GM12878 (cell line): ENCODE results near the gene INTS7. TPM values are rescaled to one million over a fixed set of nuclear protein-coding genes. Genes with fewer than 3 reads are reported as not detected.

Experiments used
- ATAC-seq: fragments of 200-7000 bp; cut with Tn5 transposase; 3 replicates; pipeline ENCODE4 v1.9.1; 2020; ENCODE audit warnings: mild to moderate bottlenecking, moderate library complexity
- BruUV-seq: library from RNA; stranded (reverse); fragments of 400-500 nt; replicated peaks from 2 replicates; lab custom pipeline; 2021; lab: Mats Ljungman, UMichigan
- CTCF ChIA-PET: fragments of 300-600 bp; sonication (Branson Sonifier 250); formaldehyde crosslinking; extraction: SDS; loops from one replicate; lab custom pipeline; 2021; ENCODE audit warnings: inconsistent platforms; lab: Yijun Ruan, JAX
- POLR2A ChIA-PET: fragments of 350-600 bp; formaldehyde crosslinking; extraction: SDS; loops from one replicate; lab custom pipeline; 2021; ENCODE audit warnings: inconsistent platforms; lab: Charles Lee
- RAD21 ChIA-PET: fragments of 300-600 bp; sonication (Branson Sonifier 250); formaldehyde crosslinking; loops from one replicate; lab custom pipeline; 2023; ENCODE audit warnings: antibody characterized with exemption; ENCODE audit not compliant: unreplicated experiment; lab: Charles Lee
- SMC1A ChIA-PET: fragments of 300-600 bp; sonication (Branson Sonifier 250); formaldehyde crosslinking; loops from one replicate; lab custom pipeline; 2023; ENCODE audit not compliant: unreplicated experiment, uncharacterized antibody; lab: Charles Lee
- DNase-seq: peaks from one replicate; pipeline ENCODE4 v3.0.0-alpha.2; 2011; ENCODE audit warnings: low read depth, low spot score
- FAIRE-seq: peaks from 3 replicates; lab custom pipeline; 2011; peaks lifted over from hg19 to GRCh38; lab: Jason Lieb, UNC
- H2AFZ ChIP-seq: 2 replicates; pipeline ENCODE4 v1.6.0; 2011; ENCODE audit warnings: low read depth, low read length, control low read depth; ENCODE audit not compliant: control insufficient read depth
- H3K27ac ChIP-seq: 2 replicates; pipeline ENCODE4 v1.5.1; 2011; ENCODE audit warnings: control low read depth; ENCODE audit not compliant: control insufficient read depth, insufficient read depth
- H3K27me3 ChIP-seq, 2 experiments: replicated peaks in 1 of 2; 2 replicates each; pipeline versions ENCODE4 v1.6.0 to v1.6.1; 2011; ENCODE audit warnings: low read length in 1 of 2; ENCODE audit not compliant: control insufficient read depth in 2 of 2, insufficient read depth in 2 of 2
- H3K36me3 ChIP-seq, 2 experiments: 2 replicates each; pipeline ENCODE4 v1.5.1; 2011; ENCODE audit warnings: low read length in 1 of 2; ENCODE audit not compliant: control insufficient read depth in 2 of 2, insufficient read depth in 2 of 2
- H3K4me1 ChIP-seq: 2 replicates; pipeline ENCODE4 v1.6.1; 2011; ENCODE audit warnings: mild to moderate bottlenecking, low read length, moderate library complexity, mixed read lengths; ENCODE audit not compliant: control insufficient read depth, insufficient read depth
- H3K4me2 ChIP-seq: 2 replicates; pipeline ENCODE4 v1.6.0; 2011; ENCODE audit warnings: control low read depth; ENCODE audit not compliant: control insufficient read depth, insufficient read depth
- H3K4me3 ChIP-seq: fragments of 200-600 bp; sonication (generic); 2 replicates; pipeline ENCODE4 v1.5.1; 2016
- H3K79me2 ChIP-seq: 2 replicates; pipeline ENCODE4 v1.6.0; 2011; ENCODE audit warnings: low read length; ENCODE audit not compliant: control insufficient read depth, insufficient read depth
- H3K9ac ChIP-seq: 2 replicates; pipeline ENCODE4 v1.8.0; 2011; ENCODE audit warnings: low read length, control low read depth, mixed read lengths; ENCODE audit not compliant: control insufficient read depth, insufficient read depth
- H3K9me3 ChIP-seq: replicated peaks from 3 replicates; pipeline ENCODE4 v1.5.1; 2011; ENCODE audit warnings: mild to moderate bottlenecking, low read length; ENCODE audit not compliant: control insufficient read depth, insufficient read depth
- H4K20me1 ChIP-seq: 2 replicates; pipeline ENCODE4 v1.6.0; 2011; ENCODE audit not compliant: control insufficient read depth, insufficient read depth
- ASH2L ChIP-seq: fragments of 300-600, 200-600 bp; sonication (generic); IDR thresholded peaks from 2 replicates; pipeline ENCODE4 v1.6.1; 2017; ENCODE audit warnings: low read depth, mild to moderate bottlenecking, borderline replicate concordance
- CBX3 ChIP-seq: fragments of 200-600 bp; sonication (generic); IDR thresholded peaks from 2 replicates; pipeline ENCODE4 v1.6.1; 2016; ENCODE audit warnings: low read depth, borderline replicate concordance
- DPF2 ChIP-seq: fragments of 450-650 bp; IDR thresholded peaks from 2 replicates; pipeline ENCODE4 v1.6.1; 2017; ENCODE audit warnings: mild to moderate bottlenecking
- JUNB ChIP-seq: IDR thresholded peaks from 2 replicates; pipeline ENCODE4 v1.6.1; 2016; ENCODE audit warnings: antibody characterized with exemption, mild to moderate bottlenecking
- MYB ChIP-seq: fragments of 150-350 bp; IDR thresholded peaks from 2 replicates; pipeline ENCODE4 v1.6.1; 2014; ENCODE audit warnings: mild to moderate bottlenecking, low read depth, low read length, borderline replicate concordance
- POLR2A ChIP-seq: IDR thresholded peaks from 2 replicates; pipeline ENCODE4 v1.6.1; 2011; ENCODE audit warnings: low read depth, mild to moderate bottlenecking, low read length
- SIN3A ChIP-seq: IDR thresholded peaks from 2 replicates; pipeline ENCODE4 v1.6.1; 2012; ENCODE audit warnings: low read depth, low read length, improper control_type of control experiment
- SREBF1 ChIP-seq: IDR thresholded peaks from 2 replicates; pipeline ENCODE4 v1.6.1; 2012; ENCODE audit warnings: mild to moderate bottlenecking, low read length
- STAT3 ChIP-seq: IDR thresholded peaks from 2 replicates; pipeline ENCODE4 v1.6.1; 2011; ENCODE audit warnings: low read depth, low read length, improper control_type of control experiment
- SUZ12 ChIP-seq: fragments of 200-600 bp; sonication (generic); IDR thresholded peaks from one replicate; pipeline ENCODE4 v1.6.1; 2018; ENCODE audit warnings: antibody characterized with exemption, mild to moderate bottlenecking; ENCODE audit not compliant: unreplicated experiment
- TARDBP ChIP-seq: IDR thresholded peaks from 2 replicates; pipeline ENCODE4 v1.6.1; 2016; ENCODE audit warnings: borderline replicate concordance
- ZZZ3 ChIP-seq: IDR thresholded peaks from 2 replicates; pipeline ENCODE4 v1.6.1; 2011; ENCODE audit warnings: low read depth; ENCODE audit not compliant: control insufficient read depth, insufficient read length
- WGBS: methylation state at CpG from one replicate; pipeline ENCODE4 v1.1.6; 2016; ENCODE audit warnings: low lambda C conversion rate; ENCODE audit not compliant: insufficient replicate concordance, insufficient coverage; ENCODE audit errors: missing lambda C conversion rate; 5-methylcytosine and 5-hydroxymethylcytosine counted together
- in situ Hi-C: fragments of 300-500 bp; cut with MboI; formaldehyde crosslinking; loops from 9 replicates; pipeline ENCODE4 v1.14.3; 2018; ENCODE audit warnings: mixed read lengths
- intact Hi-C: fragments of 100-400 bp; cut with micrococcal nuclease; formaldehyde crosslinking; loops from one replicate; pipeline ENCODE4 v1.14.2; 2022; ENCODE audit not compliant: unreplicated experiment
- polyA plus RNA-seq, 11 experiments: library from polyadenylated mRNA; depleted of rRNA in 4 of 11; unstranded in 6 of 11; stranded (reverse) in 5 of 11; fragments of >200 nt; fragmentation: Nextera tagmentation in 4 of 11; fragmentation: Illumina TruSeq in 1 of 11; extraction: Ambion mirVana in 4 of 11; extraction: Trizol in 1 of 11; gene quantifications; 1 replicate in 1 of 11; 2 replicates in 10 of 11; pipeline versions ENCODE4 v1.2.1 to v1.2.3, GENCODE V29; 2011 to 2016; ENCODE audit warnings: inconsistent platforms in 2 of 11, missing spikeins in 2 of 11, low read depth in 1 of 11
- total RNA-seq, 4 experiments: library from RNA; depleted of rRNA in 3 of 4; stranded (reverse); fragments of >200 nt in 3 of 4; fragmentation: Illumina TruSeq in 1 of 4; extraction: Trizol in 1 of 4; gene quantifications; 2 replicates each; pipeline versions ENCODE4 v1.2.1 to v1.2.3, GENCODE V29; 2013 to 2021
- TF ChIP-seq, protein P1 (sequence below): fragments of 450-650 bp; IDR thresholded peaks from 2 replicates; pipeline ENCODE4 v1.6.1; 2017; ENCODE audit warnings: mild to moderate bottlenecking
- TF ChIP-seq, protein P2 (sequence below): fragments of 450-650 bp; IDR thresholded peaks from 2 replicates; pipeline ENCODE4 v1.6.1; 2016; ENCODE audit warnings: mild to moderate bottlenecking, moderate library complexity, borderline replicate concordance
- TF ChIP-seq, protein P3 (sequence below): IDR thresholded peaks from 2 replicates; pipeline ENCODE4 v1.6.1; 2012; ENCODE audit warnings: low read depth, low read length, improper control_type of control experiment
- TF ChIP-seq, protein P4 (sequence below): fragments of 450-650 bp; formaldehyde crosslinking; IDR thresholded peaks from 2 replicates; pipeline ENCODE4 v1.4.0; 2022; ENCODE audit warnings: mild to moderate bottlenecking, moderate library complexity

The INTS7 gene
- total and polyA plus RNA-seq, 10 of the 15 experiments (the other 5 are each of a cell fraction or from before 2014, with no cell fraction given): 17.1 to 49.1 (median 26.8) TPM

DNA sequence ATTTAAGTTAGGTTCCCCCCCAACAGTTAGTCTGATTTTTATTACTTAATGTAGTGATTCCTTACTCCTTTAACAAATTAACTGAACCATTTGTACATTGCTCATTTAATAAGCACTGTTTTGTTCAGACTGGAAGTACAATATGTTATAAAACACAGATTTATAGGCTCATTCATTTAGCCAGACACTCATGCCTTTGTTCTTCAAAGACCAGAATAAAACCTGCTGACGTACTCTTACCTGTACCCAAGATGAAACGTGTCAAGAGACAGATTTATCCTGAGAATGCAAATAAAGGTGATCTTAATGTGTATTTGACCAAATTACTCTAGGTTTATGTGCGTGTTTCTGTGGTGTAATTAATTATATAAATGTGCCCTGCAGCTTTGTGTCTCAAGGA, 92.8 kb downstream of the INTS7 start:
- H3K4me3 ChIP-seq: no peak overlapping the region
- intact Hi-C loops: no loop called here
- H3K36me3 ChIP-seq: peaks cover 0 to 5% of the 10 kb centered on the region in 2 experiments; a peak in 3 of 4 replicates
- no peak for FAIRE-seq
- no peaks in the 10 kb centered on the region for H3K79me2 ChIP-seq
- ChIA-PET SMC1A (interaction anchor here (0.8 to 3.2 kb wide), 3 partner anchors 10 to 244 kb away, joined by 4 to 13 read pairs (median 4); no protein-coding TSS in a partner anchor), CTCF (no interaction called here), RAD21 (interaction anchor here (1.0 kb wide), 1 partner anchor 39 kb away, joined by 3 read pairs; no protein-coding TSS in a partner anchor), POLR2A (no interaction called here)
- no peak overlapping the region for H3K27ac ChIP-seq
- no peak overlapping the region for H3K9ac ChIP-seq
- H4K20me1 ChIP-seq: no peaks in the 10 kb centered on the region
- no peaks in the 10 kb centered on the region for H3K27me3 ChIP-seq
- H3K9me3 ChIP-seq: no peaks in the 10 kb centered on the region
- ATAC-seq: no peak
- peaks cover 24% of the 10 kb centered on the region for H3K4me1 ChIP-seq
- WGBS: 96% methylated on average over 3 of the region's 3 CpGs
- H2AFZ ChIP-seq: no peak overlapping the region
- BruUV-seq: no TSS peak
- DNase-seq: no peak
- in situ Hi-C loops: no loop called here
- no peak overlapping the region for H3K4me2 ChIP-seq
- TF ChIP-seq, protein P1, sequence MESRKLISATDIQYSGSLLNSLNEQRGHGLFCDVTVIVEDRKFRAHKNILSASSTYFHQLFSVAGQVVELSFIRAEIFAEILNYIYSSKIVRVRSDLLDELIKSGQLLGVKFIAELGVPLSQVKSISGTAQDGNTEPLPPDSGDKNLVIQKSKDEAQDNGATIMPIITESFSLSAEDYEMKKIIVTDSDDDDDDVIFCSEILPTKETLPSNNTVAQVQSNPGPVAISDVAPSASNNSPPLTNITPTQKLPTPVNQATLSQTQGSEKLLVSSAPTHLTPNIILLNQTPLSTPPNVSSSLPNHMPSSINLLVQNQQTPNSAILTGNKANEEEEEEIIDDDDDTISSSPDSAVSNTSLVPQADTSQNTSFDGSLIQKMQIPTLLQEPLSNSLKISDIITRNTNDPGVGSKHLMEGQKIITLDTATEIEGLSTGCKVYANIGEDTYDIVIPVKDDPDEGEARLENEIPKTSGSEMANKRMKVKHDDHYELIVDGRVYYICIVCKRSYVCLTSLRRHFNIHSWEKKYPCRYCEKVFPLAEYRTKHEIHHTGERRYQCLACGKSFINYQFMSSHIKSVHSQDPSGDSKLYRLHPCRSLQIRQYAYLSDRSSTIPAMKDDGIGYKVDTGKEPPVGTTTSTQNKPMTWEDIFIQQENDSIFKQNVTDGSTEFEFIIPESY: no peak
- TF ChIP-seq MYB: no peak
- TF ChIP-seq TARDBP: no peak
- no peak for TF ChIP-seq ASH2L
- TF ChIP-seq, protein P2, sequence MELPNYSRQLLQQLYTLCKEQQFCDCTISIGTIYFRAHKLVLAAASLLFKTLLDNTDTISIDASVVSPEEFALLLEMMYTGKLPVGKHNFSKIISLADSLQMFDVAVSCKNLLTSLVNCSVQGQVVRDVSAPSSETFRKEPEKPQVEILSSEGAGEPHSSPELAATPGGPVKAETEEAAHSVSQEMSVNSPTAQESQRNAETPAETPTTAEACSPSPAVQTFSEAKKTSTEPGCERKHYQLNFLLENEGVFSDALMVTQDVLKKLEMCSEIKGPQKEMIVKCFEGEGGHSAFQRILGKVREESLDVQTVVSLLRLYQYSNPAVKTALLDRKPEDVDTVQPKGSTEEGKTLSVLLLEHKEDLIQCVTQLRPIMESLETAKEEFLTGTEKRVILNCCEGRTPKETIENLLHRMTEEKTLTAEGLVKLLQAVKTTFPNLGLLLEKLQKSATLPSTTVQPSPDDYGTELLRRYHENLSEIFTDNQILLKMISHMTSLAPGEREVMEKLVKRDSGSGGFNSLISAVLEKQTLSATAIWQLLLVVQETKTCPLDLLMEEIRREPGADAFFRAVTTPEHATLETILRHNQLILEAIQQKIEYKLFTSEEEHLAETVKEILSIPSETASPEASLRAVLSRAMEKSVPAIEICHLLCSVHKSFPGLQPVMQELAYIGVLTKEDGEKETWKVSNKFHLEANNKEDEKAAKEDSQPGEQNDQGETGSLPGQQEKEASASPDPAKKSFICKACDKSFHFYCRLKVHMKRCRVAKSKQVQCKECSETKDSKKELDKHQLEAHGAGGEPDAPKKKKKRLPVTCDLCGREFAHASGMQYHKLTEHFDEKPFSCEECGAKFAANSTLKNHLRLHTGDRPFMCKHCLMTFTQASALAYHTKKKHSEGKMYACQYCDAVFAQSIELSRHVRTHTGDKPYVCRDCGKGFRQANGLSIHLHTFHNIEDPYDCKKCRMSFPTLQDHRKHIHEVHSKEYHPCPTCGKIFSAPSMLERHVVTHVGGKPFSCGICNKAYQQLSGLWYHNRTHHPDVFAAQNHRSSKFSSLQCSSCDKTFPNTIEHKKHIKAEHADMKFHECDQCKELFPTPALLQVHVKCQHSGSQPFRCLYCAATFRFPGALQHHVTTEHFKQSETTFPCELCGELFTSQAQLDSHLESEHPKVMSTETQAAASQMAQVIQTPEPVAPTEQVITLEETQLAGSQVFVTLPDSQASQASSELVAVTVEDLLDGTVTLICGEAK: no peak
- no peak for TF ChIP-seq SUZ12
- TF ChIP-seq STAT3: no peak
- TF ChIP-seq SIN3A: no peak
- TF ChIP-seq DPF2: no peak
- no peak for TF ChIP-seq CBX3
- no peak for TF ChIP-seq POLR2A
- TF ChIP-seq, protein P3, sequence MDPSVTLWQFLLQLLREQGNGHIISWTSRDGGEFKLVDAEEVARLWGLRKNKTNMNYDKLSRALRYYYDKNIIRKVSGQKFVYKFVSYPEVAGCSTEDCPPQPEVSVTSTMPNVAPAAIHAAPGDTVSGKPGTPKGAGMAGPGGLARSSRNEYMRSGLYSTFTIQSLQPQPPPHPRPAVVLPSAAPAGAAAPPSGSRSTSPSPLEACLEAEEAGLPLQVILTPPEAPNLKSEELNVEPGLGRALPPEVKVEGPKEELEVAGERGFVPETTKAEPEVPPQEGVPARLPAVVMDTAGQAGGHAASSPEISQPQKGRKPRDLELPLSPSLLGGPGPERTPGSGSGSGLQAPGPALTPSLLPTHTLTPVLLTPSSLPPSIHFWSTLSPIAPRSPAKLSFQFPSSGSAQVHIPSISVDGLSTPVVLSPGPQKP: no peak
- no peak for TF ChIP-seq ZZZ3
- no peak for TF ChIP-seq SREBF1
- no peak for TF ChIP-seq JUNB
- TF ChIP-seq, protein P4, sequence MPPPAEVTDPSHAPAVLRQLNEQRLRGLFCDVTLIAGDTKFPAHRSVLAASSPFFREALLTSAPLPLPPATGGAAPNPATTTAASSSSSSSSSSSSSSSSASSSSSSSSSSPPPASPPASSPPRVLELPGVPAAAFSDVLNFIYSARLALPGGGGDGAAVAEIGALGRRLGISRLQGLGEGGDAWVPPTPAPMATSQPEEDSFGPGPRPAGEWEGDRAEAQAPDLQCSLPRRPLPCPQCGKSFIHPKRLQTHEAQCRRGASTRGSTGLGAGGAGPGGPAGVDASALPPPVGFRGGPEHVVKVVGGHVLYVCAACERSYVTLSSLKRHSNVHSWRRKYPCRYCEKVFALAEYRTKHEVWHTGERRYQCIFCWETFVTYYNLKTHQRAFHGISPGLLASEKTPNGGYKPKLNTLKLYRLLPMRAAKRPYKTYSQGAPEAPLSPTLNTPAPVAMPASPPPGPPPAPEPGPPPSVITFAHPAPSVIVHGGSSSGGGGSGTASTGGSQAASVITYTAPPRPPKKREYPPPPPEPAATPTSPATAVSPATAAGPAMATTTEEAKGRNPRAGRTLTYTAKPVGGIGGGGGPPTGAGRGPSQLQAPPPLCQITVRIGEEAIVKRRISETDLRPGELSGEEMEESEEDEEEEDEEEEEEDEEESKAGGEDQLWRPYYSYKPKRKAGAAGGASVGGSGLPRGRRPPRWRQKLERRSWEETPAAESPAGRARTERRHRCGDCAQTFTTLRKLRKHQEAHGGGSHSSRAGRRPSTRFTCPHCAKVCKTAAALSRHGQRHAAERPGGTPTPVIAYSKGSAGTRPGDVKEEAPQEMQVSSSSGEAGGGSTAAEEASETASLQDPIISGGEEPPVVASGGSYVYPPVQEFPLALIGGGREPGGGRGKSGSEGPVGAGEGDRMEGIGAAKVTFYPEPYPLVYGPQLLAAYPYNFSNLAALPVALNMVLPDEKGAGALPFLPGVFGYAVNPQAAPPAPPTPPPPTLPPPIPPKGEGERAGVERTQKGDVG (CRISPR knock-in tag): no peak
